HepG2 (cell line): Measurements from ENCODE around the gene PRR12. TPM values are rescaled to one million over a fixed set of nuclear protein-coding genes. Genes with fewer than 3 reads are reported as not detected.

Experiments used
- HNRNPLL ChIP-seq: fragments of 200-400 bp; formaldehyde crosslinking; IDR thresholded peaks from 2 replicates; pipeline ENCODE4 v1.6.1; 2017; ENCODE audit warnings: mild to moderate bottlenecking, low read depth, low read length; ENCODE audit not compliant: poor library complexity, severe bottlenecking
- KLF16 ChIP-seq, 2 experiments: sonication (generic) in 1 of 2; formaldehyde crosslinking in 1 of 2; IDR thresholded peaks; 2 replicates each; pipeline versions ENCODE4 v1.6.1 to v1.8.0; 2016 to 2023; ENCODE audit warnings: missing genetic modification reagents in 2 of 2, missing compliant biosample characterization in 1 of 2
- MIXL1 ChIP-seq: IDR thresholded peaks from 2 replicates; pipeline ENCODE4 v1.6.1; 2016
- RXRA ChIP-seq: sonication (generic); formaldehyde crosslinking; IDR thresholded peaks from 2 replicates; pipeline ENCODE4 v1.5.1; 2020; ENCODE audit warnings: missing genetic modification reagents
- SMYD3 ChIP-seq: sonication (generic); formaldehyde crosslinking; IDR thresholded peaks from 2 replicates; pipeline ENCODE4 v1.8.1; 2023; ENCODE audit warnings: mild to moderate bottlenecking, missing genetic modification reagents
- U2AF2 ChIP-seq: fragments of 200-400 bp; formaldehyde crosslinking; IDR thresholded peaks from 2 replicates; pipeline ENCODE4 v1.6.1; 2017; ENCODE audit warnings: low read depth, mild to moderate bottlenecking, low read length
- YY1 ChIP-seq: IDR thresholded peaks from 2 replicates; pipeline ENCODE4 v1.6.1; 2011; ENCODE audit warnings: low read length, low read depth, moderate library complexity, mild to moderate bottlenecking; ENCODE audit not compliant: insufficient read depth, insufficient replicate concordance
- ZNF792 ChIP-seq: IDR thresholded peaks from 2 replicates; pipeline ENCODE4 v1.6.1; 2016
- ZSCAN20 ChIP-seq: sonication (generic); formaldehyde crosslinking; IDR thresholded peaks from 2 replicates; pipeline ENCODE4 v1.4.0; 2020; ENCODE audit warnings: missing genetic modification reagents, mild to moderate bottlenecking, borderline replicate concordance
- polyA plus RNA-seq, 8 experiments: library from polyadenylated mRNA; depleted of rRNA in 3 of 8; stranded (reverse) in 7 of 8; unstranded in 1 of 8; fragments of >200 nt; fragmentation: Illumina TruSeq in 4 of 8; extraction: Trizol in 4 of 8; gene quantifications; 2 replicates each; pipeline versions ENCODE4 v1.2.1 to v1.2.3, GENCODE V29; 2011 to 2016; ENCODE audit warnings: low read depth in 4 of 8, missing spikeins in 1 of 8, mixed read lengths in 1 of 8; ENCODE audit not compliant: insufficient read depth in 1 of 8
- total RNA-seq, 5 experiments: library from RNA; depleted of rRNA; stranded (reverse); fragments of >200 nt; fragmentation: Illumina TruSeq; extraction: Trizol; gene quantifications; 2 replicates each; pipeline ENCODE4 v1.2.3, GENCODE V29; 2016; ENCODE audit warnings: low read depth in 1 of 5
- TF ChIP-seq, protein P1 (sequence below): sonication (generic); formaldehyde crosslinking; IDR thresholded peaks from 2 replicates; pipeline ENCODE4 v1.8.0; 2022; ENCODE audit warnings: missing genetic modification reagents, mild to moderate bottlenecking, moderate library complexity, borderline replicate concordance
- TF ChIP-seq, protein P2 (sequence below): sonication (generic); formaldehyde crosslinking; IDR thresholded peaks from 2 replicates; pipeline ENCODE4 v1.4.0; 2020; ENCODE audit warnings: mild to moderate bottlenecking, missing genetic modification reagents
- TF ChIP-seq, protein P3 (sequence below): sonication (generic); formaldehyde crosslinking; IDR thresholded peaks from 2 replicates; pipeline ENCODE4 v1.4.0; 2020; ENCODE audit warnings: missing genetic modification reagents
- TF ChIP-seq, protein P4 (sequence below): sonication (generic); formaldehyde crosslinking; IDR thresholded peaks from 2 replicates; pipeline ENCODE4 v1.4.0; 2020; ENCODE audit warnings: mild to moderate bottlenecking, missing genetic modification reagents
- TF ChIP-seq, protein P5 (sequence below): sonication (generic); formaldehyde crosslinking; IDR thresholded peaks from 2 replicates; pipeline ENCODE4 v1.5.0; 2020; ENCODE audit warnings: mild to moderate bottlenecking, missing genetic modification reagents, moderate library complexity
- TF ChIP-seq, protein P6 (sequence below): sonication (generic); formaldehyde crosslinking; IDR thresholded peaks from 2 replicates; pipeline ENCODE4 v1.5.1; 2020; ENCODE audit warnings: missing genetic modification reagents, mild to moderate bottlenecking, borderline replicate concordance
- TF ChIP-seq, protein P7 (sequence below): sonication (generic); formaldehyde crosslinking; IDR thresholded peaks from 2 replicates; pipeline ENCODE4 v1.8.0; 2022; ENCODE audit warnings: low read depth, missing genetic modification reagents

PRR12 gene
- total and polyA plus RNA-seq, 2 of the 13 experiments (the other 11 are each of a cell fraction or from before 2014, with no cell fraction given) = 0.62 to 1.5 TPM

DNA sequence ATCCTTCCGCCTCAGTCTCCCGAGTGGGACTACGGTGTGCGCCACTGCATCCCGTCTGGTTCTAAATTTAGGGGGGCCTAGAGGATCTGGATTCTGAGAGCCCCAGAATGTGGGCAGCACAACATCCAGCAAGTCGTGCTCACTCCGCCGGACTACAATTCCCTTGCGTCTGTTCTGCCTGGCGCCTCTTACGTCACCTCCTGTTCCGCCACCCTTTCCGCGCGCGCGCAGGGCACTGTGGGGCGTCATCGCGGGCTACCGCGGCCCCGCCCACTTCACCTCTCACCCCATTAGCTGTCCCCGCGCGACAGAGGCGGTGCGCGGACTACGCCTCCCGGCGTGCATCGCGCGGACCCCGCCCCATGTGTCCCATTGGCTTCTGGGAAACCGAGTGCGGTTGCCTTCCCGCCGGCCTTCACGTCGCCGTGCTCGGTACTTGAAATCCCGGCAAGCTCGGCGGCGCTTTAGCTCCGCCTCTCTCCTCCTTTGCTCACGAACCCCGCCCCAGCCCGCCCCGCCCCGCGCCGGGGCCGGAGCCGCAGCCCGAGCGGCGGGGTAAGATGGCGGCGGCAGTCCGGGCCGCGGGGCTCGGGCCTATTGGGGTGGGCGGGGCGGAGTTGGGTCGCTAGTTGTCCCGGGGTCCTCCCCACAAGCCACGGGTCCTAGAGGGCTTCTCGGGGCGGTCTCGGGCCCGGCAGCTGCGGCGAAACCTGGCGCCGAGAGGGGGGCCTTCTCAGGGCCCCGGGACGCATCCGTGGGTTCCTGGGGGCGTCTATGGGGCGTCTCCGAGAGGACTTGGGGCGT, 50.9 kb downstream of the PRR12 start, which contains the start of gene SCAF1 (continued):
- TF ChIP-seq, protein P1, sequence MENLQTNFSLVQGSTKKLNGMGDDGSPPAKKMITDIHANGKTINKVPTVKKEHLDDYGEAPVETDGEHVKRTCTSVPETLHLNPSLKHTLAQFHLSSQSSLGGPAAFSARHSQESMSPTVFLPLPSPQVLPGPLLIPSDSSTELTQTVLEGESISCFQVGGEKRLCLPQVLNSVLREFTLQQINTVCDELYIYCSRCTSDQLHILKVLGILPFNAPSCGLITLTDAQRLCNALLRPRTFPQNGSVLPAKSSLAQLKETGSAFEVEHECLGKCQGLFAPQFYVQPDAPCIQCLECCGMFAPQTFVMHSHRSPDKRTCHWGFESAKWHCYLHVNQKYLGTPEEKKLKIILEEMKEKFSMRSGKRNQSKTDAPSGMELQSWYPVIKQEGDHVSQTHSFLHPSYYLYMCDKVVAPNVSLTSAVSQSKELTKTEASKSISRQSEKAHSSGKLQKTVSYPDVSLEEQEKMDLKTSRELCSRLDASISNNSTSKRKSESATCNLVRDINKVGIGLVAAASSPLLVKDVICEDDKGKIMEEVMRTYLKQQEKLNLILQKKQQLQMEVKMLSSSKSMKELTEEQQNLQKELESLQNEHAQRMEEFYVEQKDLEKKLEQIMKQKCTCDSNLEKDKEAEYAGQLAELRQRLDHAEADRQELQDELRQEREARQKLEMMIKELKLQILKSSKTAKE = 0 out of 2 replicates have a peak, but pooled peaks have one; percentile 25
- TF ChIP-seq, protein P2, sequence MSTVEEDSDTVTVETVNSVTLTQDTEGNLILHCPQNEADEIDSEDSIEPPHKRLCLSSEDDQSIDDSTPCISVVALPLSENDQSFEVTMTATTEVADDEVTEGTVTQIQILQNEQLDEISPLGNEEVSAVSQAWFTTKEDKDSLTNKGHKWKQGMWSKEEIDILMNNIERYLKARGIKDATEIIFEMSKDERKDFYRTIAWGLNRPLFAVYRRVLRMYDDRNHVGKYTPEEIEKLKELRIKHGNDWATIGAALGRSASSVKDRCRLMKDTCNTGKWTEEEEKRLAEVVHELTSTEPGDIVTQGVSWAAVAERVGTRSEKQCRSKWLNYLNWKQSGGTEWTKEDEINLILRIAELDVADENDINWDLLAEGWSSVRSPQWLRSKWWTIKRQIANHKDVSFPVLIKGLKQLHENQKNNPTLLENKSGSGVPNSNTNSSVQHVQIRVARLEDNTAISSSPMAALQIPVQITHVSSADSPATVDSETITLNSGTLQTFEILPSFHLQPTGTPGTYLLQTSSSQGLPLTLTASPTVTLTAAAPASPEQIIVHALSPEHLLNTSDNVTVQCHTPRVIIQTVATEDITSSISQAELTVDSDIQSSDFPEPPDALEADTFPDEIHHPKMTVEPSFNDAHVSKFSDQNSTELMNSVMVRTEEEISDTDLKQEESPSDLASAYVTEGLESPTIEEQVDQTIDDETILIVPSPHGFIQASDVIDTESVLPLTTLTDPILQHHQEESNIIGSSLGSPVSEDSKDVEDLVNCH (CRISPR knock-in tag) = no peak
- TF ChIP-seq, protein P3, sequence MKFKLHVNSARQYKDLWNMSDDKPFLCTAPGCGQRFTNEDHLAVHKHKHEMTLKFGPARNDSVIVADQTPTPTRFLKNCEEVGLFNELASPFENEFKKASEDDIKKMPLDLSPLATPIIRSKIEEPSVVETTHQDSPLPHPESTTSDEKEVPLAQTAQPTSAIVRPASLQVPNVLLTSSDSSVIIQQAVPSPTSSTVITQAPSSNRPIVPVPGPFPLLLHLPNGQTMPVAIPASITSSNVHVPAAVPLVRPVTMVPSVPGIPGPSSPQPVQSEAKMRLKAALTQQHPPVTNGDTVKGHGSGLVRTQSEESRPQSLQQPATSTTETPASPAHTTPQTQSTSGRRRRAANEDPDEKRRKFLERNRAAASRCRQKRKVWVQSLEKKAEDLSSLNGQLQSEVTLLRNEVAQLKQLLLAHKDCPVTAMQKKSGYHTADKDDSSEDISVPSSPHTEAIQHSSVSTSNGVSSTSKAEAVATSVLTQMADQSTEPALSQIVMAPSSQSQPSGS = peak; percentile 86
- peak; percentile 85 for TF ChIP-seq HNRNPLL
- TF ChIP-seq YY1 = peak; percentile 95
- peak; percentile 99 for TF ChIP-seq RXRA (CRISPR knock-in tag)
- peak in 1 of 2 experiments; percentile 85; a peak in 2 of 4 replicates for TF ChIP-seq KLF16 (CRISPR knock-in tag; IDR thresholded peaks at IDR 0.05)
- TF ChIP-seq MIXL1 (CRISPR knock-in tag) = peak; percentile 81
- TF ChIP-seq, protein P4, sequence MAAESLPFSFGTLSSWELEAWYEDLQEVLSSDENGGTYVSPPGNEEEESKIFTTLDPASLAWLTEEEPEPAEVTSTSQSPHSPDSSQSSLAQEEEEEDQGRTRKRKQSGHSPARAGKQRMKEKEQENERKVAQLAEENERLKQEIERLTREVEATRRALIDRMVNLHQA (CRISPR knock-in tag) = no peak
- no peak for TF ChIP-seq SMYD3 (CRISPR knock-in tag)
- TF ChIP-seq, protein P5, sequence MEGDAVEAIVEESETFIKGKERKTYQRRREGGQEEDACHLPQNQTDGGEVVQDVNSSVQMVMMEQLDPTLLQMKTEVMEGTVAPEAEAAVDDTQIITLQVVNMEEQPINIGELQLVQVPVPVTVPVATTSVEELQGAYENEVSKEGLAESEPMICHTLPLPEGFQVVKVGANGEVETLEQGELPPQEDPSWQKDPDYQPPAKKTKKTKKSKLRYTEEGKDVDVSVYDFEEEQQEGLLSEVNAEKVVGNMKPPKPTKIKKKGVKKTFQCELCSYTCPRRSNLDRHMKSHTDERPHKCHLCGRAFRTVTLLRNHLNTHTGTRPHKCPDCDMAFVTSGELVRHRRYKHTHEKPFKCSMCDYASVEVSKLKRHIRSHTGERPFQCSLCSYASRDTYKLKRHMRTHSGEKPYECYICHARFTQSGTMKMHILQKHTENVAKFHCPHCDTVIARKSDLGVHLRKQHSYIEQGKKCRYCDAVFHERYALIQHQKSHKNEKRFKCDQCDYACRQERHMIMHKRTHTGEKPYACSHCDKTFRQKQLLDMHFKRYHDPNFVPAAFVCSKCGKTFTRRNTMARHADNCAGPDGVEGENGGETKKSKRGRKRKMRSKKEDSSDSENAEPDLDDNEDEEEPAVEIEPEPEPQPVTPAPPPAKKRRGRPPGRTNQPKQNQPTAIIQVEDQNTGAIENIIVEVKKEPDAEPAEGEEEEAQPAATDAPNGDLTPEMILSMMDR (CRISPR knock-in tag) = no peak
- TF ChIP-seq ZNF792 (CRISPR knock-in tag) = 0 out of 2 replicates have a peak, but pooled peaks have one; percentile 42
- no peak for TF ChIP-seq ZSCAN20 (CRISPR knock-in tag)
- TF ChIP-seq, protein P6, sequence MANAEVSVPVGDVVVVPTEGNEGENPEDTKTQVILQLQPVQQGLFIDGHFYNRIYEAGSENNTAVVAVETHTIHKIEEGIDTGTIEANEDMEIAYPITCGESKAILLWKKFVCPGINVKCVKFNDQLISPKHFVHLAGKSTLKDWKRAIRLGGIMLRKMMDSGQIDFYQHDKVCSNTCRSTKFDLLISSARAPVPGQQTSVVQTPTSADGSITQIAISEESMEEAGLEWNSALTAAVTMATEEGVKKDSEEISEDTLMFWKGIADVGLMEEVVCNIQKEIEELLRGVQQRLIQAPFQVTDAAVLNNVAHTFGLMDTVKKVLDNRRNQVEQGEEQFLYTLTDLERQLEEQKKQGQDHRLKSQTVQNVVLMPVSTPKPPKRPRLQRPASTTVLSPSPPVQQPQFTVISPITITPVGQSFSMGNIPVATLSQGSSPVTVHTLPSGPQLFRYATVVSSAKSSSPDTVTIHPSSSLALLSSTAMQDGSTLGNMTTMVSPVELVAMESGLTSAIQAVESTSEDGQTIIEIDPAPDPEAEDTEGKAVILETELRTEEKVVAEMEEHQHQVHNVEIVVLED = peak; percentile 96
- TF ChIP-seq, protein P7, sequence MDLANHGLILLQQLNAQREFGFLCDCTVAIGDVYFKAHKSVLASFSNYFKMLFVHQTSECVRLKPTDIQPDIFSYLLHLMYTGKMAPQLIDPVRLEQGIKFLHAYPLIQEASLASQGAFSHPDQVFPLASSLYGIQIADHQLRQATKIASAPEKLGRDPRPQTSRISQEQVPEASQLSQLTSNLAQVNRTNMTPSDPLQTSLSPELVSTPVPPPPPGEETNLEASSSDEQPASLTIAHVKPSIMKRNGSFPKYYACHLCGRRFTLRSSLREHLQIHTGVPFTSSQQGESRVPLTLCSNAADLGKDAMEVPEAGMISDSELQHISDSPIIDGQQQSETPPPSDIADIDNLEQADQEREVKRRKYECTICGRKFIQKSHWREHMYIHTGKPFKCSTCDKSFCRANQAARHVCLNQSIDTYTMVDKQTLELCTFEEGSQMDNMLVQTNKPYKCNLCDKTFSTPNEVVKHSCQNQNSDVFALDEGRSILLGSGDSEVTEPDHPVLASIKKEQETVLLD (CRISPR knock-in tag) = peak; percentile 93
- TF ChIP-seq U2AF2 = no peak
